GM19467 (cell line): ENCODE data around the gene WDR90.

ENCODE experiments used
- ATAC-seq: cut with Tn5 transposase; IDR thresholded peaks from one replicate; pipeline ENCODE4 v1.9.1; 2021; ENCODE audit warnings: mild to moderate bottlenecking, moderate library complexity; ENCODE audit not compliant: unreplicated experiment

The WDR90 gene

GRCh38 chr16:625977-626765 is 23.0 kb upstream of the WDR90 start:
- no peak for ATAC-seq

- no peak for ATAC-seq
Observed at GRCh38 chr16:626787-627453, 22.2 kb upstream of the WDR90 start.

GRCh38 chr16:627454-628239 is 21.5 kb upstream of the WDR90 start:
- no peak for ATAC-seq

GRCh38 chr16:628321-629061 is 20.7 kb upstream of the WDR90 start:
- ATAC-seq: no peak

- ATAC-seq: no peak
Observed at GRCh38 chr16:629185-629832, 19.9 kb upstream of the WDR90 start.

GRCh38 chr16:629833-630248 is 19.3 kb upstream of the WDR90 start:
- no peak for ATAC-seq

GRCh38 chr16:630249-630814 is 18.8 kb upstream of the WDR90 start:
- no peak for ATAC-seq

- no peak for ATAC-seq
Observed at GRCh38 chr16:630815-631405, 18.3 kb upstream of the WDR90 start, which contains the start of gene WFIKKN1. TSS of gene WFIKKN1 (plus strand) at chr16:630985. CDS start at chr16:631254, 269 bp downstream.

GRCh38 chr16:631808-632358 is 17.3 kb upstream of the WDR90 start:
- ATAC-seq: no peak

GRCh38 chr16:632486-633335 is 16.5 kb upstream of the WDR90 start:
- no peak for ATAC-seq

GRCh38 chr16:633336-634050 is 15.7 kb upstream of the WDR90 start:
- no peak for ATAC-seq

- no peak for ATAC-seq
Observed at GRCh38 chr16:634051-634670, 15.0 kb upstream of the WDR90 start.

- no peak for ATAC-seq
Observed at GRCh38 chr16:634996-635395, 14.2 kb upstream of the WDR90 start.

GRCh38 chr16:635573-636205 is 13.5 kb upstream of the WDR90 start:
- peak; percentile 3 for ATAC-seq

GRCh38 chr16:636206-637080 is 12.7 kb upstream of the WDR90 start, which contains the start of gene METTL26:
TSS of gene METTL26 (minus strand) at chr16:636305. CDS start at chr16:636290, 15 bp downstream.
- ATAC-seq: peak; percentile 64
